GM21737 (cell line): ENCODE results near the gene CDH23.
"Not testable (repeated sequence)": the region's sequence is repeated elsewhere in the genome, so short reads cannot be mapped to it uniquely, and the experiment has no call there.

ENCODE experiments used
- ATAC-seq: cut with Tn5 transposase; IDR thresholded peaks from one replicate; pipeline ENCODE4 v1.9.1; 2021; ENCODE audit warnings: mild to moderate bottlenecking, moderate library complexity; ENCODE audit not compliant: unreplicated experiment

The CDH23 gene

DNA sequence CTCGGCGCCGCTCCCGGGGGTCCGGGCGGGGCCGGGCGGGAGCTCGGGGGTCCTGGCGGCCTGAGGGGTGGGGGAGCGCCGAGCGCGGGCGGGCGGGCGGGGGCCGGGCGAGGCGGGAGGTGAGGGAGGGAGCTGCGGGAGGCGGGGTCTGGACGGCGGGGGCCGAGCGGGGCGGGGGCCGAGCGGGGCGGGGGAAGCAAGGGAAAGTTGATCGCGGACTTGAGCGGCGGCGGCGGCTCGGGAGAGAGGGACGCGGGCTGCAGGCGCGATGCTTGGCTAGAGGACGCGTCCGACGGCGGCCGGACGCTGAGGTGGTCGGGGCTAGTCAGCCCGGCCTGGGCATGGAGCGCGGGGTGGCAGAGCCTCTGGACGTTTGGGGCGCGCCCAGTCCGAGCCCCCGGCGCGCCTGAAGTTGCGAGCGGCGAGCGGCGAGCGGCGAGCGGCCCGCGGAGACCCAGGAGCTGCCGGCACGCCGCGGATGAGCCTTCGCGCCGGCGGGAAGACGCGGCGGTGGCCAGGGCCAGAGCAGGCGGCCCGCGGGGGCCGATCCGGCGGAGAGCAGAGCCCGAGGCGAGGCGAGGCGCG, at the start of gene CDH23:
Gene CDH23 (plus strand): TSS at position 210 of the 585 bp plus-strand sequence. CDS start 42,912 bp downstream, outside the sequence.
- no peak for ATAC-seq

DNA sequence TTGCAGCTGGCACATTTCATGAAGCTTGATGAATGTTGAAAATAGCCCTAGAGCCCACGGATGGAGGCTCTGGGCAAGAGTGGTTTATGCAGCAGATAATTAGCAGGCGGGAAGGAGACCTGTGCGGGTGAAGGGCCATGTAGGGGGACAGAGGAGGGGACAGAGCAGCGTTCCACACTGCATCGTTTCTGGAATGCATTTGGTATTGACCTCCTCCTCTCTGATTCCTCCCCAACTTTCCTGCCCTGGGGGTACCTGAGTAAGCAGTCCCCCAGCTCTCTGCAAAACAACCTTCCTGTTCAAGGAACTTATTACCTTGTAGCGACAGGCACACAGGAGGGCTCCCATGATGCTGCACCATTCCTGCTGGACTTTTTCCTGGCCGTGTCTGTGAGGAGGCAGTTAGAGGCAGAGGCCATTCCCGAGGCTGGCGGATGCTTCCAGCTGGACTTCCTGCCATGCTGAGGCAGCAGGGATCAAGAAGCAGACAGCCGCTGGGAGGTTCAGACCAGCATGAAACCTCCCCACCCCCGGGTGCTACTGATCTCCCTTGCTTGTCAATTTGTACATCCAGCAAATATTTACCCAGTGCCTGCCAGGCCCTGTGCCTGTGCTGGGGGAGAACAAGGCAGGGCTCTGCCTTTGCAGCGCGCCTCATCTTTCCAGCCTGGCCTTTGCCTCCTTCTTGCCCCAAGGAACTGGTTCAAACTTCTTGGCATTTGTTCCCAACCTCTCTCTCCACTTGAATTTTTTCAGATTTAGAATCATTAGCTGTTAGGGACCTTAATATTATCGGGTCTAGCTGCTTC, 48.9 kb upstream of the CDH23 start:
- no peak for ATAC-seq

DNA sequence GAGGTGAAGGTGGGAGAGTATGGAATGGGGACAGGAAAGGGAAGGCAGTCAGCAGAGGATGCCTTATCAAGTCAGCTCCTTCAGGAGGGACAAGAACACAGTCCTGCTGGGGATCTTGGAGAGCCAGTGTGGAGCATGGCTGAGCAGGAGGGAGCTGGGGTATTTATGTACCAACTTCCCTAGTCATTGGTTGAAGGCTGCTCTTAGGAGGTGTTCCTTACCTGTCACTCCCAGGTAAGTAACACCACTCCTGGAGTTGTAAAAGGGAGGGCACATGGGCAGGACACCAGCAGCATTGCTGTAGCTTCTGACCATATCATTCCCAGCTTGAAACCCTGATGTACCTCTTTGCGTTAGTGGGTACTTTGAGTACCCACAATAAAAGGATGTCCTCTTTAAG, 47.9 kb upstream of the CDH23 start:
- no peak for ATAC-seq

DNA sequence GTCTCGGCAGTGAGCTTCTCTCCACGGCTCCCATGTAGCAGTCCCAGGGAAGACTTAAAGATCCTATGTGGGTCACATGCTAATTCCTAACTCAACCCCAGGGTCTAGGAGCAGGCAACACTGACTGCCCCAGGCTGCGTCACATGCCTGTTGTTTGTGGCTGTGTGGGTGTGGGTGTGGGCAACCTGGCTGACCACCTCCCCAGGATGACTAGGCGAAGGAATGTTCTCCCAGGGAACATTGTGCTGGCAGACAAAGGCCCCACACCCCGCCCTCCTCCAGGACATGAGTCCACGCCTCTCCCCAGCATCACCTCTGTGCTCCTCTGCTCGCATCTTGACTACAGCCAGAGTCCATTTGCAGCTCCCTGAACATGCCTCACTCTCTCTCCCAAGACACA, 47.3 kb upstream of the CDH23 start:
- no peak for ATAC-seq

DNA sequence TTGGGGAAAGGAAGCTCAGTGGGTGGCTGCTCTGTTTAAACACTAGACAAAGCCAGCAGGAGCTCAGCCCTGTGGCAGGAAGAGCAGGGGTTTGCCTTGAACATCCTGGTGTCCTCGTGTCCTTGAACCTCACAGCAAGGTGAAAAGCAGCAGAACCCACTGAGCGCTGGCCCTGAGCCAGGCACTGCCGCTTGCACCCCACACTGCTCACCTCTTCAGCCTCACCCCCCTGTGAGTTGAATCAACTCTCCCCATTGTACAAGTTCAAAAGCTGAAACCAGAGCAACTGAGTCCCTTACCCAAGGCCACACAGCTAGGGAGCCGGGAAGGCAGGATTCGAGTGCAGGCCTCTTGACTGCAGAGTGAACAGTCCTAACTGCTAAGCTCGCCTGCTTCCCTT, 45.6 kb upstream of the CDH23 start:
- no peak for ATAC-seq

DNA sequence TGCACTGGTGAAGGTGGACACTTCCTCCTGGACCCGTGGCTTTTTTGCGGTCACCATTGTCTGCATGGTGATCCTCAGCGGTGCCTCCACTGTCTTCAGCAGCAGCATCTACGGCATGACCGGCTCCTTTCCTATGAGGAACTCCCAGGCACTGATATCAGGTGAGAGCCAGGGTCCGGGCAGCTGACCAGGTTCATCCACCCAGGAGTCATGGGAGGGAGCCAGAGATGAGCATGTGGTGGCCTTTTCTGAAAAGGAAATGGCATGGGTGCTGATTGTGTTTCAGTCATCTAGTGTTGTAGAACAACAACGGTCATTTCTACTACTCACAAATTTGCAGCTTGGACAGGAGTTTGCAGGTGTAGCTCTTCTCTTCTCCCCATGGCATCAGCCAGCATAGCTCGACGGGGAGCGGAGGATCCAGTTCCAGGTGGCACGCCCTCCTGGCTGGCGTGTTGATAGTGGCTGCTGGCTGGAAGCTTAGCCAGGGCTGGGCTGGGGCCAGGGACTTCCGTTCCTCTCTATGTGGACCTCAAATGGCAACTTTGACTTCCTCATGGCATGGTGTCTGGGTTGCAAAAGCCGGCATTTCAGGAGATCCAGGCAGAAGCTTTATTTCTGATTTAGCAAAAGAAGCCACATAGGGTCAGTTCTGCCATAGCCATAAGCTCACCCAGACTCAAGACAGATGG, 44.9 kb upstream of the CDH23 start:
- no peak for ATAC-seq

DNA sequence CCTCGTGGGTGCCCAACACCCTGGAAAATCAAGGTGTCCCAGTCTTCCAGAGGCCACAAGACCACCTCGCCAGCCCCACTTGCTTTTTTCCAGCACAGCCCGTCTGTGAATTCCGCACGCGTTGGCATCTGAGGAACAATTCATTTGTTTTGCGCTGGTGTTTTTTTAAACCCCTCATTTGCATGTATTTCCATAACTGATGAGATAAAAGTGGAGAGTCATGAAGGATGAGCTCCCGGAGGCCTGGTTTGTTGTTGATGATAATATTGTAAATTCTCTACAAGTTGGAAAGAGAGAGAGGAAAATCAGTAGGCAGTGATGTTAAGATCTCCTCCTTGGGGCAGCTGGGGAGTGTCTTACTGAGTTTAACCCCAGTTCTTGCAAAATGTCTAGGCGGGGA, 43.1 kb upstream of the CDH23 start:
- no peak for ATAC-seq

DNA sequence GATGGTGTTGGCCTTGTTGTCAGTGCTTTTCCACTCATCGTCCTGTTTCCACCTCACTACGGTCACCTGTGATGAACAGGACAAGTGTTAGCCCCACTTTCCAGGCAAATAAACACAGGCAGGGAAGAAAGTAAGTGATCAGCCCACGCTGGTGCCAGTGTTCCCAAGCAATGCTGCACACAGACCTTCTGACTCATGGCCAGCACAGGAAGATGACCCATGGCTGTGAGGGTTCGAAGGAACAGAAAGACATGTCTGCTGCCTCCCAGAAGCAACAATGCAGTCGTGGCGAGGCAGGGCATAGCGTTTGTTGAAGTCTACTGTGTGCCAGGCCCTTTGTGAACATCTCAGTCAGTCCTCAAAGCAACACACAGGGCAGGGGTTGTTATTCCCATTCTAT, 41.9 kb upstream of the CDH23 start:
- no peak for ATAC-seq

DNA sequence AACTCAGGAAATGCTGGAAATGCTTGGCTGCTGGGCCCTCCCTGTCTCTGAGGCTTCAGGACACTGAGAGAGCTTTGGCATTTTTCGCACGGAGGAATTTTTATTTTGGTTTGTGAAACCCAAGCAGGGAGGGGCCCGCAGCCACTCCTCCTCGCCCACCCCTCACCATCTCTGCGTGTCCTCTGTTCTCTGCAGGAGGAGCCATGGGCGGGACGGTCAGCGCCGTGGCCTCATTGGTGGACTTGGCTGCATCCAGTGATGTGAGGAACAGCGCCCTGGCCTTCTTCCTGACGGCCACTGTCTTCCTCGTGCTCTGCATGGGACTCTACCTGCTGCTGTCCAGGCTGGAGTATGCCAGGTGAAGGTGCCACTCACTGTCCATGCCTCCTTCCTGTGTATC, 40.8 kb upstream of the CDH23 start:
- ATAC-seq = no peak

DNA sequence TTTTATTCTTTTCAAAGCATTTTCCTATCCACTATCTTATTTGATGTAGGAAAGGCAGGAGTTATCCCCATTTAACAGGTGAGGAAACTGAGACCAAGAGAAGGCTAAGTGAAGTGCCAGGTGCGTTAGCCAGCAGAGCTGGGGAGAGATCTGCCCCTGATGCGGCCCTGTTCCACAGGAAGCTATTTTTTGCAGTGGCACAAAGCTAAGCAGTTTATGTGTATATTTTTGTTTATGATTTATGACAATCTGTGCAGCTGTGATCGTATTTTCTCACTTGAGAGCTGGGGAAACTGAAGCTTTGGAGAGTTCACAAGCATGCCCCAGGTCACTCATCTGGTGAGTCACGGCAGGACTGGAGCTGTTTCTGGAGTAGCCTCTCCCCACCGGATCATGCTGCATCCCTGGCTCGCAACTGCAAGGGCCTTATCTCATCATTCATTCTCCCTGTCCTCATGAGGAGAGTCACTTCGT, 38.9 kb upstream of the CDH23 start:
- ATAC-seq = no peak

DNA sequence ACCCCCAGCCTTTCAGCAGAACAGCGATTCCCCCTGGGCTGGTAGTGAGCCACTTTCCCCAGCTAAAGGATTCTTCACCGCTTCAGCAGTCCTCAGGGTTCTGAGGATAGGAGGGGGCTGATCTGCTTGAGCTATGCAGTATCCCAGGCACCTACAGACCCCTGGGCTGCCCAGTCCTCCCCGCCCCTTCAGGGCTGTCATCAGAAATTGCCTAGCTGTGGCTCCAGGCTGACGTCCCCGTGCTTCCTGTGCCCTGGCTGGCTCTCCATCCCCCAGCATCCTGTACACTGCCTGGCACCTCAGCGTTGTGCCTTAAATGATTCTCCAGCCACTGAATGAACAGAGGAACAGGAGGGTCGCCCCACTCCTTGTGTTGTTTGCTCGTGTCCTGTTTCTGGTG, 38.4 kb upstream of the CDH23 start:
- no peak for ATAC-seq

DNA sequence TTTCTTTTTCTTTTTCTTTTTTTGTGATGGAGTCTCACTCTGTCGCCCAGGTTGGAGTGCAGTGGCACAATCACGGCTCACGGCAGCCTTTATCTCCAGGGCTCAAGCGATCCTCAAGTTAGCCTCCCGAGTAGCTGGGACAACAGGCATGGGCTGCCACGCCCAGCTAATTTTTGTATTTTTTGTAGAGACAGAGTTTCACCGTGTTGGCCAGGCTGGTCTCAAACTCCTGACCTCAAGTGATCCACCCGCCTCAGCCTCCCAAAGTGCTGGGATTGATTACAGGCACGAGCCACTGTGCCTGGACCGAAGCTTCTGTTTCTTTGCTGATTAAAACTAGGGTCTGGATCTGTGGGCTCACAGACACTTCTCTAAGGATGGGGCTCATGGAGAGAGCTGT, 37.8 kb upstream of the CDH23 start:
- ATAC-seq = not testable (repeated sequence)

DNA sequence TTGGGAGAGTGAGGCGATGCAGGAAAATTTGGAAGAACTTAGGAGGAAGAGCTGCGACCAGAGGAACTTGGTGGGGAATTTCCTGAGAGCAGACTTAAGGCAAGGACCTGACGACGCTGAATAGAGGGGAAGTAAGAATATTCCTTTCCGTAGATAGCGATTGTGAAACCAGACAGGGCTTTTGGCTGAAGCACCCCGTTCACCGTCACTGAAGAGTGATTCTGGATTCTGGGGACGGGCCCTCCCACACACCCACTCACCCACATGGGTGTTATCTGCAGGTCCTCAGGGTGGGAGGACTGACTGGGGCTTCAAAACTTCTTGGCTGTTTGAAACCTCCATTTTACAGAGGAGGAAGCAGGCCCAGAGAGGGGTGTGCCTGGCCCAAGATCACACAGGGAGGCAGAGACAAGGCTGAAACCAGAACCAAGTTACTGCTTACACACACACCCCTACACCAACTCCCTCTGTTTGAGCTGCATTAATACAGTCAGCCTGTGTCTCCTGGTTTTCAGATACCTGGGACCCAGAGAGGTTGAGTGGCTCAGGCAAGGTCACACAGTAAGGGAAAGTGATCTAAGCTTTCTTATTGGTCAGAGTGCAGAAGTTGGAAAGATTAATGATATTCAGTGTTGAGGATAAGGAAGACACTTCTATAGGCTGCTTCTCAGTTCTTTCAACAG, 37.2 kb upstream of the CDH23 start:
- no peak for ATAC-seq

DNA sequence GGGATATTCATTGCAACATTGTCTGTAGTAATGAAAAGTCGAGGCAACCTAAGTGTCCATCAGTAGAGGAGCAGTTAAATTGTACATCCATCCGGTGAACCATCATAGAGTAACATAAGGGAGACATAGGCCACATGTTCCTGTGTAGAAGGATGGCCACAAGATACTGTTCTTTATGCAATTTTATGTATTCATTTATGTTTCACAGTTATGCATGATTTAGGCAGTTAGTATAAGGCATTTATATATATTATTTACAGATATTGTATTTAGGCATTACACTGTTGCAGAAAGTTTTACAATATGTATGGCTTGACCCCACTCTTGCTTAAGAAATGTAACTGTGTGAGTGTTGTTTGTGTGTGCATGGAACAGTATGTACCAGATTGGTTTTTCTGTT, 36.0 kb upstream of the CDH23 start:
- ATAC-seq = no peak

DNA sequence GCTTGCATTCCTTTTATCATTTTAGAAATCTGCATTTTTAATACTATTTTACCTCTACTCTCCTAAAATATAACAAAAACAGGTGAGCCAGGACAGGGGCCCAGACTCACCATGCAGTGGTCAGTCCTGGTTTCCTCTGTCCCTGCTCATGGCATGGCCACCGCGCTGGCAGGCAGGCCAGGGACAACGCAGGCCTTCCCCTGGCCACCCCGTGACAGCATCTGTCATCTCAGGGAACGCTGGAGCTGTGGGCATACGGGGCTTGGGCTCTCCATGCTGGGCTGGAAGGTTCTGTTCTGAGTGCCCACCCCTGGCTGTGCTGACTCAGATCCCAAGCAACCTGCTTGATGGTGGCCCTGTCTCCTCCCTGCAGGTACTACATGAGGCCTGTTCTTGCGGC, 35.1 kb upstream of the CDH23 start:
- ATAC-seq = no peak

DNA sequence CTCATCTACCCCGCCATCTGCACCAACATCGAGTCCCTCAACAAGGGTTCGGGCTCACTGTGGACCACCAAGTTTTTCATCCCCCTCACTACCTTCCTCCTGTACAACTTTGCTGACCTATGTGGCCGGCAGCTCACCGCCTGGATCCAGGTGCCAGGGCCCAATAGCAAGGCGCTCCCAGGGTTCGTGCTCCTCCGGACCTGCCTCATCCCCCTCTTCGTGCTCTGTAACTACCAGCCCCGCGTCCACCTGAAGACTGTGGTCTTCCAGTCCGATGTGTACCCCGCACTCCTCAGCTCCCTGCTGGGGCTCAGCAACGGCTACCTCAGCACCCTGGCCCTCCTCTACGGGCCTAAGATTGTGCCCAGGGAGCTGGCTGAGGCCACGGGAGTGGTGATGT, 34.6 kb upstream of the CDH23 start:
- no peak for ATAC-seq

DNA sequence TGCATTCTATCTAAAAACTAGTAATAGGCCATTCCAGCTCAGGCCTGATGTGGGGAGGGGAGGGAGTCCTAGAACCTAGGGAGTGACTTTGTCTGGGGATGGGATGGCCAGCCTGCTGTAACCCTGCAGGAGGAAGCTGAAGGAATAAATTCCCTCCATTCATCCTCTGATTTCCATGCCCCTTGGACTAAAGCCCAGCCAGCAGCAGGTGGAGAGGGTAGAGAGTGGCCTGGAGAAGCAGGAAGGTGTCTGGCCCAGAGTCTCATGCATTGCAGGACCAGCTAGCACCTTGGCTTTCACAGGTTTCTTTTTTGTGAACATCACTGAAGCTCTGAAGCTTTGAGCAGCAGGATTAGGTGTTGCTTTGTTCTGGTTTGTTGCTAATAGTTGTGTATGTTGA, 32.8 kb upstream of the CDH23 start:
- no peak for ATAC-seq

DNA sequence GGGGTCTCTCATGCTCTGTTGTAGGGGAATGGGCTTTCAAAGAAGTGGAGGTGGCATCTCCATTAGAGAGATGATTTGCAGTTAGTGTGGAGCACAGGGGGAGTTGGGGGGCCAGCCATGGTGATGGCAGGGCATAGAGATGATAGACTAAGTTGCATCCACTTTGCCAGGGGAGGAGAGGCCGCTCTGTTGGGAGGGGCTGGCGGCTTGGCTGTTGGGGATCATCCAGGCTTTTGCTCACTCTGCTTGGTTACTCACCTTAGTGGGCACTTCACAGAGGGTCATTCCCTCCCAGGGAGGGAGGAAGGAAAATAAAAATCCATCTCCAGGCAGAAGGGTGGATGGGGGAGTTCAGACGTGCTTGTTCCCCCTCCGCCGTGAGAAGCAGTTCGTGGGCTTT, 31.4 kb upstream of the CDH23 start:
- ATAC-seq = no peak

DNA sequence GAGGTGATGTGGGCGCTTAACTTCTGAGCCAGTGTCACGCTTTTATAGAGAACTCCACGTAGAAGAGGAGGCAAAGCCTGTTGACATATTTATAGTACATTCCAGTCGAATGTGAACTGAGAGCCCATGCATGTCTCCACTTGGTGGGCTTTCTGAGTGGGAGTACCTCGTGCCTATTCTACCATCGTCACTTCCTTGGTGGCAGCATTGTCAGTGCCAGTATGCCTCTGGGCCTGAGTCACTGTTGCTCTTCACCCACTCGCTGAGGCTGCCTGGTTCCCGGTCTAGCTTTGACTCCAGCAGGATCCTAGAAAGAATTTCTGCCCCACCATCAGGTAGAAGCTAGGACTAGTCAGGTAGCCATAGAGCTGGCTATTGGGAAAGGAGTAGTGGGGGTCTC, 30.0 kb upstream of the CDH23 start:
- no peak for ATAC-seq

DNA sequence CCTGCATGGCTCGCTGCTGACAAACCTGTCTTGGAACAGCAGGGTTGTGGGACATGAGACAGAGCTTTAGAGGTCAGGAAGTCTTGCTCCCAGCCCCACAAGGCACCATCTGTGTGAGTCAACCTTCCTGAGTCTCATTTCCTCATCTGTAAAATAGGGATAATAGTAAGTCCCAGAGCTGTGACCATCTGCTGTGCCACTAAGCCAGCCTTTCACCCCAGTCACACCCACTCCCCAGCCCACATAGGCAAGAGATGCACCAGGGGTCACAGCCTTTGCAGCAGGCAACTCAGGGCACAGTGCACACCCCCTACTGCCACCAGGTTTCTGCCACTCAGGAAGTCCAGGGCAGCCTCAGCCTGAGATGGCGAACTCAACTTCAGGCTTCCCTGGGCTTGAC, 29.4 kb upstream of the CDH23 start:
- ATAC-seq = no peak

DNA sequence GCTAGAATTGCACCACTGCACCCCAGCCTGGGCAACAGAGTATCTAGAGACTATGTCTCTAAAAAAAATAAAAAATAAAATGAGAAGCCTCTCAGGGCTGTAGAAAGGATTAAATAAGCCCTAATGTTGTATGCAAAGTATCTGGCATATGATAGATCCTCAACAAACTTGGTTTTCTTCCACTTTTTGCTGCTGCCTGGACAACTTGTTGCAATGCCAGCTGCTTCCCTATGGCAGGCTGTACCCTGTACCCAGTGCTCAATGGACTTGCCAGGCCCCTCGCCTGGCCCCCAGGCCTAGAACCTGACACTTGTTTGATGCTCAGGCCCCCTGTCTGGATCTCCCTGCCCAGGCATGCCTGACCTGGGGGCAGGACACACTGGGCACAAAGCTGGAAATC, 28.5 kb upstream of the CDH23 start:
- ATAC-seq = no peak

DNA sequence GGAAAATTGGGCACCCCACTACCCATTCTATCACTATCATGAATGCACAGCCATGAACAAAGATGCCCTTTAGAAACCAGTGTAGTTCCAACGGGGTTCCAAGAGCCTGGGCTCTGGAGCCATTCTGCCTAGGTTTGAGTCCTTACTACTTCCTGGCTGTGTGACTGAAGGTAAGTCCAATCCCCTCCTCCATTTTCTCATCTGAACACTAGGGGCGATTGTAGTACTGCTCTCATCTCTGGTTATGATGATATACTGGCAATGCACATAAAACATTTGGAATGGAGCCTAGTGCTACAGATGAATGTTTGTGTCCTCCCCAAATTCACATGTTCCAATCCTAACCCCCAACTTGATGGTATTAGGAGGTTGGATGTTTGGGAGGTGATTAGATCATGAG, 28.1 kb upstream of the CDH23 start:
- no peak for ATAC-seq
